ENCODE results near the gene INSR. TPM values are rescaled to one million over a fixed set of nuclear protein-coding genes. Genes with fewer than 3 reads are reported as not detected.

The INSR gene
- total RNA-seq, 1 experiment from 2014 or later, result 2.5 TPM

DNA sequence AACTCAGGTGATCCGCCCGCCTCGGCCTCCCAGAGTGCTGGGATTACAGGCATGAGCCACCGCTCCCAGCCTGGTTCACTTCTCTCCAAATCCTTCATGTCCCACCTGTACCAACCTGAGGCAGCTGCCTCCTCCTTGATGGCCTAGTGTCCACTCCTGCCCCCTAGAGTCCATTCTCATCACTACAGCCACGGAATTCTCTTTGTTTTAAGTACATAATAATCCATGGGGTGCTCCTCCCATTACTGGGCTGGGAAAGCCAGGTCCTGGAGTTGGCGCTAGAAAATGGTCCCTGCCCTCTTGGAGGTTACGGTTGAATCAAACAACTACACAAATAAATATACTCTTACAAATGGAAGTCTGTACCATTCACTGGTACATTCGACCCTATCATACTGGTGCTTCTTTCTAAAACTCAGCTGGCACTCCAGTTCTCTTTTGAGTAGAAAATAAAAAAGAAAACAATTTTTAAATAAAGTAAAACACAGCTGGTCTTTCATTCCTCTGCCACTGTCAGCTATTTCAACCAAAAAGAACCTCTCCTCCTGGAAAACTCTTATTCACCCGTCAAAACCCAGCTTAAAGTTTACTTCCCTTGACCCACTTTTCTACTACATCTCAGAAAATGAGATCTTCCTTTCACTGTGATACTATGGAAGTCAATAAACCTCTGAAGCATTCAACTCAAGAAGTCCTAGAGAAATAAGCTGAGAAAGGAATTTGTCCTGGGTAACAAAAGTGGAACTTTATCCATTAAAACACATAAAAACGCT lies 32.1 kb upstream of the INSR start:
- no peaks in the 10 kb centered on the region; the same call in 1 of the 2 replicates for H3K4me1 ChIP-seq (ENCODE audit: control insufficient read depth, insufficient read depth, low read length)
- ChIA-PET POLR2A (no interaction called here), CTCF (interaction anchor here (0.6 kb wide), 1 partner anchor 142 kb away, joined by 4 read pairs; no protein-coding TSS in a partner anchor)
- ATAC-seq (no peak), DNase-seq (ENCODE audit: low read depth, low spot score) (peak; percentile 10)
- no peak overlapping the region for H3K27ac ChIP-seq (ENCODE audit: low read length)
- BruUV-seq (replicated peaks), result no TSS peak
- H3K4me3 ChIP-seq (ENCODE audit: low read depth in 2 of 2, low read length in 2 of 2), result no peak overlapping the region
- intact Hi-C loops (cut with micrococcal nuclease; ENCODE audit: unreplicated experiment) (no loop called here), in situ Hi-C loops (cut with HindIII; ENCODE audit: low pct_unique_long_range_greater_than_20kb, low sequenced_read_pairs) (no loop called here)
- no peaks in the 10 kb centered on the region for H3K9me3 ChIP-seq (ENCODE audit: control insufficient read depth, insufficient read depth, low read depth, low read length)
- no peaks in the 10 kb centered on the region for H3K36me3 ChIP-seq (ENCODE audit: control insufficient read depth, insufficient read depth, low read length)
- TF ChIP-seq TCF7L2 (IDR thresholded peaks at IDR 0.05; ENCODE audit: low read depth, low read length), result no peak
- peak; percentile 58 for TF ChIP-seq CTCF (IDR thresholded peaks at IDR 0.05)
- peaks cover 3% of the 10 kb centered on the region; the same call in 1 of the 2 replicates for H3K27me3 ChIP-seq (ENCODE audit: control insufficient read depth, insufficient read depth, low read length)

DNA sequence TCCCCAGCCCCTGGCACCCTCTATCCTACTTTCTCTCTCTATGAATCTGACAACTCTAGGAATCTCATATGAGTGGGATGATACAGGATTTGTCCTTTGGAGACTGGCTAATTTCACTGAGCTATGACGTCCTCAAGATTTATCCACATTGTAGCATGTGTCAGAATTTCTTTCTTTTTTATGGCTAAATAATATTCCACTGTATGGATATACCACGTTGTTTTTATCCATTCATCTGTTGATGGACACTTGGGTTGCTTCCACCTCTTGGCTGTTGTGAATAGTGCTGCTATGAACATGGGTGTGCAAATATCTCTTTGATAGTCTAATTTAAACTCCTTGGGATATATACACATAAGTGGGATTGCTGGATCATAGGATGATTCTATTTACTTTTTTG lies 24.0 kb upstream of the INSR start:
- Histone ChIP-seq H3K27ac (ENCODE audit: low read length) (no peak overlapping the region), H3K9me3 (ENCODE audit: control insufficient read depth, insufficient read depth, low read depth, low read length) (no peaks in the 10 kb centered on the region), H3K36me3 (ENCODE audit: control insufficient read depth, insufficient read depth, low read length) (no peaks in the 10 kb centered on the region), H3K4me3 (ENCODE audit: low read depth in 2 of 2, low read length in 2 of 2) (no peak overlapping the region), H3K4me1 (ENCODE audit: control insufficient read depth, insufficient read depth, low read length) (no peaks in the 10 kb centered on the region; the same call in 1 of the 2 replicates), H3K27me3 (ENCODE audit: control insufficient read depth, insufficient read depth, low read length) (no peaks in the 10 kb centered on the region)
- ChIA-PET POLR2A (no interaction called here), CTCF (no interaction called here)
- intact Hi-C loops (cut with micrococcal nuclease; ENCODE audit: unreplicated experiment) (no loop called here), in situ Hi-C loops (cut with HindIII; ENCODE audit: low pct_unique_long_range_greater_than_20kb, low sequenced_read_pairs) (no loop called here)
- DNase-seq (ENCODE audit: low read depth, low spot score) (no peak), ATAC-seq (no peak)
- no TSS peak for BruUV-seq (replicated peaks)
- TF ChIP-seq SIN3A (IDR thresholded peaks at IDR 0.05; ENCODE audit: borderline replicate concordance, insufficient read depth, low read depth, low read length), result no peak

- no peak for ATAC-seq
- POLR2A ChIA-PET, result no interaction called here
- BruUV-seq (replicated peaks), result no TSS peak
- Histone ChIP-seq H3K4me3 (ENCODE audit: low read depth in 2 of 2, low read length in 2 of 2) (no peak overlapping the region), H3K36me3 (ENCODE audit: control insufficient read depth, insufficient read depth, low read length) (no peaks in the 10 kb centered on the region), H3K4me1 (ENCODE audit: control insufficient read depth, insufficient read depth, low read length) (no peaks in the 10 kb centered on the region), H3K27ac (ENCODE audit: low read length) (no peak overlapping the region), H3K27me3 (ENCODE audit: control insufficient read depth, insufficient read depth, low read length) (no peaks in the 10 kb centered on the region), H3K9me3 (ENCODE audit: control insufficient read depth, insufficient read depth, low read depth, low read length) (no peaks in the 10 kb centered on the region)
- CTCF ChIA-PET, result no interaction called here
- intact Hi-C loops (cut with micrococcal nuclease; ENCODE audit: unreplicated experiment), result no loop called here
- in situ Hi-C loops (cut with HindIII; ENCODE audit: low pct_unique_long_range_greater_than_20kb, low sequenced_read_pairs), result no loop called here
- TF ChIP-seq SIN3A (IDR thresholded peaks at IDR 0.05; ENCODE audit: borderline replicate concordance, insufficient read depth, low read depth, low read length) (no peak), TCF7L2 (IDR thresholded peaks at IDR 0.05; ENCODE audit: low read depth, low read length) (no peak), REST (IDR thresholded peaks at IDR 0.05; ENCODE audit: insufficient read depth in 1 of 2, low read depth in 2 of 2, low read length in 1 of 2) (no peak)
- DNase-seq (ENCODE audit: low read depth, low spot score), result no peak
Measured at GRCh38 chr19:7312816-7313215, 18.6 kb upstream of the INSR start.

Measured in Panc1 (cell line).